ENCODE measurements around the gene RANBP1. TPM values are rescaled to one million over a fixed set of nuclear protein-coding genes. Genes with fewer than 3 reads are reported as not detected.

RANBP1 gene
- total and polyA plus RNA-seq, 9 of the 15 experiments (the other 6 are each of a cell fraction or from before 2014, with no cell fraction given): 162 to 2,891 (median 1,289) TPM

- TF ChIP-seq CLOCK (CRISPR knock-in tag; IDR thresholded peaks at IDR 0.05; ENCODE audit: borderline replicate concordance): peak; percentile 73; the same call in 1 of the 2 replicates
- no peak for TF ChIP-seq ZNF766 (CRISPR knock-in tag; conservative IDR thresholded peaks at IDR 0.05)
- no peak for TF ChIP-seq NCOR1 (IDR thresholded peaks at IDR 0.05)
- TF ChIP-seq ZNF696 (CRISPR knock-in tag; conservative IDR thresholded peaks at IDR 0.05): 0 out of 2 replicates have a peak, but pooled peaks have one; percentile 48
- no peak for TF ChIP-seq MCM2 (IDR thresholded peaks at IDR 0.05; ENCODE audit: low read depth)
- no peak for TF ChIP-seq STAG1 (CRISPR knock-in tag; IDR thresholded peaks at IDR 0.05; ENCODE audit: borderline replicate concordance)
- no peak for TF ChIP-seq HDAC3 (IDR thresholded peaks at IDR 0.05; ENCODE audit: borderline replicate concordance, partially characterized antibody)
- TF ChIP-seq CHD7 (IDR thresholded peaks at IDR 0.05; ENCODE audit: low read depth, low read length): peak; percentile 62
- no peak for TF ChIP-seq POLR2AphosphoS5 (IDR thresholded peaks at IDR 0.05; ENCODE audit: control insufficient read depth, insufficient read depth, low read depth, low read length)
- no peak; a peak in 2 of 6 replicates for TF ChIP-seq CTCF (IDR thresholded peaks at IDR 0.05 in 2 of 3, conservative IDR thresholded peaks at IDR 0.05 in 1 of 3; ENCODE audit: insufficient read depth in 2 of 3, low read depth in 1 of 3, low read length in 3 of 3)
Measured at GRCh38 chr22:20080776-20081654, 34.9 kb upstream of the RANBP1 start (continued).

Measured in K562 (cell line).